Glutamatergic neuron (in vitro differentiated cells): Measurements from ENCODE around the gene MANBA. TPM values are rescaled to one million over a fixed set of nuclear protein-coding genes. Genes with fewer than 3 reads are reported as not detected.

Source experiments
- DNase-seq: peaks from one replicate; pipeline ENCODE4 v3.0.0; 2022
- H3K27ac Mint-ChIP-seq: one replicate; pipeline ENCODE4 v1.8.0; 2020; ENCODE audit warnings: mild to moderate bottlenecking, mixed read lengths, inconsistent platforms; ENCODE audit not compliant: unreplicated experiment
- H3K27me3 Mint-ChIP-seq: one replicate; pipeline ENCODE4 v1.8.0; 2020; ENCODE audit warnings: mild to moderate bottlenecking, moderate library complexity, mixed read lengths, inconsistent platforms; ENCODE audit not compliant: unreplicated experiment
- H3K36me3 Mint-ChIP-seq: one replicate; pipeline ENCODE4 v1.8.0; 2020; ENCODE audit warnings: mild to moderate bottlenecking, mixed read lengths, inconsistent platforms; ENCODE audit not compliant: unreplicated experiment
- H3K4me1 Mint-ChIP-seq: one replicate; pipeline ENCODE4 v1.8.0; 2020; ENCODE audit warnings: mild to moderate bottlenecking, low read depth, mixed read lengths, inconsistent platforms; ENCODE audit not compliant: unreplicated experiment
- H3K4me3 Mint-ChIP-seq: one replicate; pipeline ENCODE4 v1.8.0; 2020; ENCODE audit warnings: mild to moderate bottlenecking, mixed read lengths, inconsistent platforms; ENCODE audit not compliant: unreplicated experiment
- H3K9me3 Mint-ChIP-seq: one replicate; pipeline ENCODE4 v1.8.0; 2020; ENCODE audit warnings: mild to moderate bottlenecking, moderate library complexity, mixed read lengths, inconsistent platforms; ENCODE audit not compliant: unreplicated experiment
- total RNA-seq: library from RNA; stranded (reverse); fragmentation: NEBNext Ultra II Directional; extraction: Animal tissue kit (Norgen Biotek cat#: 25700); gene quantifications from one replicate; pipeline ENCODE4 v1.2.1, GENCODE V29; 2021; ENCODE audit not compliant: unreplicated experiment
- TF ChIP-seq, protein P1 (sequence below): fragments of 200-600 bp; sonication (generic); IDR thresholded peaks from one replicate; pipeline ENCODE4 v1.5.0; 2021; ENCODE audit not compliant: partially characterized antibody, unreplicated experiment

Gene MANBA
- total RNA-seq, 1 donor from 2014 or later: 13.0 TPM

DNA sequence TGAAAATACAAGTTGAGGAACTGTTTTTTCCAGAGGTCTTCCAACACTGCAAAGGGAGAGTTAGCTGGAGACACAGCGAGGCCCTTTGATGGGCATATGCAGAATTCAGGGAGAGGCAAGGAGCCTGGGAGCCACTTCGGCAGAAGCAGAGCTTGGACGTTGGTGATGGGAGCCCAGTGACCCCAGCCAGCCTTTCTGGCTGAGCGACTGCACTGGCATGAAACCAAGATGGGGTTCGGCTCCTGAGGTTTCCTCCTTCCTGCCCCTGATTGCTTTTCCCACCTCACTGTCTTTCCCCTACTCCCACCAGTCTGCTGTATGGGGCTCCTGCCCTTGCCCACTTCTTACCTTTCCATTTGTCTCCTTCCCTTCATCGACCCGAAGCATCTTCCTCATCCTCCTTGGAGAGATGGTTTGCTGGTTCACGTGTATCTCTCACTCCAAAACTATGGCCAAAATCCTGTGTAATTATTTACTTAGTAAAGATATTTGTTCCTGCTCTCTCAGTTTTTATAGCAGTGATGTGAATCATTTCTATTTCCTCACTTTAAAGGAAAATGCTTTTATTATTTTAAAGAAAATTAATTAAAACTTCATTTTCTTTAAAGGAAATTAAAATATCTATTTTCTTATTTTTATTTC, 159.1 kb downstream of the MANBA start:
- no peak for DNase-seq
- TF ChIP-seq, protein P1, sequence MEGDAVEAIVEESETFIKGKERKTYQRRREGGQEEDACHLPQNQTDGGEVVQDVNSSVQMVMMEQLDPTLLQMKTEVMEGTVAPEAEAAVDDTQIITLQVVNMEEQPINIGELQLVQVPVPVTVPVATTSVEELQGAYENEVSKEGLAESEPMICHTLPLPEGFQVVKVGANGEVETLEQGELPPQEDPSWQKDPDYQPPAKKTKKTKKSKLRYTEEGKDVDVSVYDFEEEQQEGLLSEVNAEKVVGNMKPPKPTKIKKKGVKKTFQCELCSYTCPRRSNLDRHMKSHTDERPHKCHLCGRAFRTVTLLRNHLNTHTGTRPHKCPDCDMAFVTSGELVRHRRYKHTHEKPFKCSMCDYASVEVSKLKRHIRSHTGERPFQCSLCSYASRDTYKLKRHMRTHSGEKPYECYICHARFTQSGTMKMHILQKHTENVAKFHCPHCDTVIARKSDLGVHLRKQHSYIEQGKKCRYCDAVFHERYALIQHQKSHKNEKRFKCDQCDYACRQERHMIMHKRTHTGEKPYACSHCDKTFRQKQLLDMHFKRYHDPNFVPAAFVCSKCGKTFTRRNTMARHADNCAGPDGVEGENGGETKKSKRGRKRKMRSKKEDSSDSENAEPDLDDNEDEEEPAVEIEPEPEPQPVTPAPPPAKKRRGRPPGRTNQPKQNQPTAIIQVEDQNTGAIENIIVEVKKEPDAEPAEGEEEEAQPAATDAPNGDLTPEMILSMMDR: no peak
- Mint-ChIP-seq H3K9me3 (no peaks in the 10 kb centered on the region), H3K4me1 (no peaks in the 10 kb centered on the region), H3K27ac (no peak overlapping the region), H3K36me3 (peaks cover 4% of the 10 kb centered on the region), H3K4me3 (no peak overlapping the region), H3K27me3 (no peaks in the 10 kb centered on the region)

GRCh38 chr4:102600689-102601088, 160.1 kb downstream of the MANBA start:
- no peaks in the 10 kb centered on the region for H3K27me3 Mint-ChIP-seq
- peaks cover 4% of the 10 kb centered on the region for H3K36me3 Mint-ChIP-seq
- no peak overlapping the region for H3K4me3 Mint-ChIP-seq
- no peaks in the 10 kb centered on the region for H3K4me1 Mint-ChIP-seq
- no peak for DNase-seq
- no peak overlapping the region for H3K27ac Mint-ChIP-seq
- TF ChIP-seq, protein P1: no peak
- H3K9me3 Mint-ChIP-seq: no peaks in the 10 kb centered on the region

- H3K4me1 Mint-ChIP-seq: no peaks in the 10 kb centered on the region
- TF ChIP-seq, protein P1: no peak
- no peak overlapping the region for H3K4me3 Mint-ChIP-seq
- H3K9me3 Mint-ChIP-seq: no peaks in the 10 kb centered on the region
- H3K27me3 Mint-ChIP-seq: no peaks in the 10 kb centered on the region
- H3K27ac Mint-ChIP-seq: no peak overlapping the region
- peaks cover 4% of the 10 kb centered on the region for H3K36me3 Mint-ChIP-seq
- DNase-seq: no peak
Observed at GRCh38 chr4:102599886-102600285, 160.9 kb downstream of the MANBA start.

- no peak overlapping the region for H3K4me3 Mint-ChIP-seq
- H3K9me3 Mint-ChIP-seq: no peaks in the 10 kb centered on the region
- TF ChIP-seq, protein P1: no peak
- no peak for DNase-seq
- H3K4me1 Mint-ChIP-seq: no peaks in the 10 kb centered on the region
- peaks cover 4% of the 10 kb centered on the region for H3K36me3 Mint-ChIP-seq
- H3K27ac Mint-ChIP-seq: no peak overlapping the region
- H3K27me3 Mint-ChIP-seq: no peaks in the 10 kb centered on the region
Observed at GRCh38 chr4:102599455-102599854, 161.3 kb downstream of the MANBA start.

GRCh38 chr4:102598762-102599374, 161.9 kb downstream of the MANBA start:
- no peaks in the 10 kb centered on the region for H3K4me1 Mint-ChIP-seq
- DNase-seq: no peak
- H3K36me3 Mint-ChIP-seq: peaks cover 4% of the 10 kb centered on the region
- no peaks in the 10 kb centered on the region for H3K9me3 Mint-ChIP-seq
- TF ChIP-seq, protein P1: no peak
- no peak overlapping the region for H3K4me3 Mint-ChIP-seq
- H3K27me3 Mint-ChIP-seq: no peaks in the 10 kb centered on the region
- H3K27ac Mint-ChIP-seq: no peak overlapping the region
